NCI-H82 treated with DMSO at 0.1 percent for 48 hours (cell line): Measurements from ENCODE around the gene HACD4.
"Not testable (repeated sequence)": the region's sequence is repeated elsewhere in the genome, so short reads cannot be mapped to it uniquely, and the experiment has no call there.

Source experiments
- DNase-seq: peaks from one replicate; lab custom pipeline; 2025; ENCODE audit not compliant: unreplicated experiment; lab: John Stamatoyannopoulos, UW

Gene HACD4

GRCh38 chr9:20973246-20973947 lies 58.0 kb downstream of the HACD4 start:
- not testable (repeated sequence) for DNase-seq

GRCh38 chr9:20972684-20973083 lies 58.8 kb downstream of the HACD4 start:
- no peak for DNase-seq

GRCh38 chr9:20962536-20963225 lies 68.8 kb downstream of the HACD4 start:
- no peak for DNase-seq

- no peak for DNase-seq
Observed at GRCh38 chr9:20950707-20951106, 80.7 kb downstream of the HACD4 start.
